Breast epithelium (tissue), 4 donors: Measurements from ENCODE around the gene YPEL4. TPM values are rescaled to one million over a fixed set of nuclear protein-coding genes. Genes with fewer than 3 reads are reported as not detected.

ENCODE experiments used
- DNase-seq, 2 donors: peaks; one replicate each; pipeline ENCODE4 v3.0.0-alpha.2; 2019; ENCODE audit warnings: low spot score in 2 of 2
- H3K27ac ChIP-seq, 2 donors: fragments of 200-600 bp; sonication (generic) in 1 of 2; one replicate each; pipeline ENCODE4 v1.5.1; 2016 to 2019; ENCODE audit warnings: mild to moderate bottlenecking in 1 of 2
- H3K27me3 ChIP-seq, 2 donors: fragments of 200-600 bp; sonication (generic) in 1 of 2; one replicate each; pipeline versions ENCODE4 v1.5.1 to v1.6.0; 2017 to 2019; ENCODE audit warnings: control low read depth in 1 of 2, mild to moderate bottlenecking in 1 of 2
- H3K36me3 ChIP-seq: fragments of 200-600 bp; one replicate; pipeline ENCODE4 v1.5.1; 2019
- H3K4me1 ChIP-seq, 2 donors: fragments of 200-600 bp; sonication (generic); one replicate each; pipeline ENCODE4 v1.5.1; 2016 to 2019; ENCODE audit warnings: control low read depth in 1 of 2
- H3K4me3 ChIP-seq, 3 donors: fragments of 200-600 bp; sonication (generic); 1 replicate in 2 of 3; 2 replicates in 1 of 3; pipeline ENCODE4 v1.5.1; 2016 to 2019; ENCODE audit warnings: mild to moderate bottlenecking in 3 of 3, moderate library complexity in 2 of 3
- H3K9me3 ChIP-seq, 2 donors: fragments of 200-600 bp; sonication (generic) in 1 of 2; one replicate each; pipeline ENCODE4 v1.5.1; 2016 to 2019; ENCODE audit warnings: control low read depth in 1 of 2
- POLR2A ChIP-seq: fragments of 450-650 bp; IDR thresholded peaks from one replicate; pipeline ENCODE4 v1.6.1; 2016; ENCODE audit warnings: antibody characterized with exemption, mild to moderate bottlenecking, moderate library complexity
- POLR2AphosphoS5 ChIP-seq, 3 donors: sonication (generic); formaldehyde crosslinking; IDR thresholded peaks; one replicate each; pipeline ENCODE4 v1.6.1; 2017; ENCODE audit warnings: antibody characterized with exemption in 3 of 3
- intact Hi-C: fragments of 100-400 bp; cut with DNase I; formaldehyde crosslinking; loops from one replicate; pipeline ENCODE4 v1.15.1; 2023; ENCODE audit warnings: low total_unique reads
- total RNA-seq, 3 donors: library from RNA; depleted of rRNA; stranded (reverse); fragments of >200 nt; gene quantifications; one replicate each; pipeline ENCODE4 v1.1.0, GENCODE V29; 2016
- TF ChIP-seq, protein P1 (sequence below), 3 donors: fragments of 450-650 bp; IDR thresholded peaks; one replicate each; pipeline ENCODE4 v1.5.1; 2016 to 2017; ENCODE audit warnings: antibody characterized with exemption in 3 of 3, mild to moderate bottlenecking in 3 of 3, moderate library complexity in 3 of 3

YPEL4 gene
- total RNA-seq, 3 donors from 2014 or later: 1.1 to 2.3 (median 2.0) TPM

DNA sequence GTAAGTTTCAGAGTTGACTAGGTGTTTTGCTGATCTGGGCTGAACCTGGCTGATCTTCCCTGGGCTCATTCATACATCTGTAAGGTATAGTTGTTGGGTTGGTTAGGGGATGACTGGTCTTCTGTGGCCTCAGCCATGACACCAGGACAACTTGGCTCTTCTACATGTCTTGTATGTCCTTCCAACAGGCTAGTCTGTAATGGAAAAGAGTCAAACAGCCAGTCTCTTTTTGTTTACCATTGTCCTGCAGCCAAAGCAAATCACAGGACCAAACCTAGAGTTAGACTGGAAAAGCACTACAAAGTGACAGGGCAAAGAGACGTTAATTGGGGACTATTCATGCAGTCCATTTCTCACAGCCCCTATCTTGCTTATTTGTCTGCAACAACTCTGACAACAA is 34.4 kb downstream of the YPEL4 start:
- Histone ChIP-seq H3K27me3 (no peaks in the 10 kb centered on the region), H3K4me1 (no peaks in the 10 kb centered on the region), H3K36me3 (no peaks in the 10 kb centered on the region), H3K9me3 (peaks cover 0 to 8% of the 10 kb centered on the region in 2 donors), H3K4me3 (no peak overlapping the region), H3K27ac (no peak overlapping the region)
- TF ChIP-seq POLR2AphosphoS5 (IDR thresholded peaks at IDR 0.05): no peak
- TF ChIP-seq POLR2A: no peak
- TF ChIP-seq, protein P1, sequence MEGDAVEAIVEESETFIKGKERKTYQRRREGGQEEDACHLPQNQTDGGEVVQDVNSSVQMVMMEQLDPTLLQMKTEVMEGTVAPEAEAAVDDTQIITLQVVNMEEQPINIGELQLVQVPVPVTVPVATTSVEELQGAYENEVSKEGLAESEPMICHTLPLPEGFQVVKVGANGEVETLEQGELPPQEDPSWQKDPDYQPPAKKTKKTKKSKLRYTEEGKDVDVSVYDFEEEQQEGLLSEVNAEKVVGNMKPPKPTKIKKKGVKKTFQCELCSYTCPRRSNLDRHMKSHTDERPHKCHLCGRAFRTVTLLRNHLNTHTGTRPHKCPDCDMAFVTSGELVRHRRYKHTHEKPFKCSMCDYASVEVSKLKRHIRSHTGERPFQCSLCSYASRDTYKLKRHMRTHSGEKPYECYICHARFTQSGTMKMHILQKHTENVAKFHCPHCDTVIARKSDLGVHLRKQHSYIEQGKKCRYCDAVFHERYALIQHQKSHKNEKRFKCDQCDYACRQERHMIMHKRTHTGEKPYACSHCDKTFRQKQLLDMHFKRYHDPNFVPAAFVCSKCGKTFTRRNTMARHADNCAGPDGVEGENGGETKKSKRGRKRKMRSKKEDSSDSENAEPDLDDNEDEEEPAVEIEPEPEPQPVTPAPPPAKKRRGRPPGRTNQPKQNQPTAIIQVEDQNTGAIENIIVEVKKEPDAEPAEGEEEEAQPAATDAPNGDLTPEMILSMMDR (IDR thresholded peaks at IDR 0.05): no peak
- intact Hi-C loops: no loop called here
- no peak for DNase-seq

DNA sequence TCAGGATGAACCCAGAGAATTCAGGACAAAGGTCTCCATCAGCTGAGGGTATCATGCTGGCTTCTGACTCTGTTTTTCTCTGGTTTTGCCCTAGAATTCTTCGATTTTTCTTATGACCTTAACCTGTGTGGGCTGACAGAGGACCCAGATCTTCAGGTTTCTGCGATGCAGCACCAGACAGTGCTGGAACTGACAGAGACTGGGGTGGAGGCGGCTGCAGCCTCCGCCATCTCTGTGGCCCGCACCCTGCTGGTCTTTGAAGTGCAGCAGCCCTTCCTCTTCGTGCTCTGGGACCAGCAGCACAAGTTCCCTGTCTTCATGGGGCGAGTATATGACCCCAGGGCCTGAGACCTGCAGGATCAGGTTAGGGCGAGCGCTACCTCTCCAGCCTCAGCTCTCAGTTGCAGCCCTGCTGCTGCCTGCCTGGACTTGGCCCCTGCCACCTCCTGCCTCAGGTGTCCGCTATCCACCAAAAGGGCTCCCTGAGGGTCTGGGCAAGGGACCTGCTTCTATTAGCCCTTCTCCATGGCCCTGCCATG is 35.4 kb downstream of the YPEL4 start:
- intact Hi-C loops: no loop called here
- TF ChIP-seq POLR2A: no peak
- TF ChIP-seq POLR2AphosphoS5 (IDR thresholded peaks at IDR 0.05): no peak
- TF ChIP-seq, protein P1 (IDR thresholded peaks at IDR 0.05): no peak
- H3K27me3 ChIP-seq: no peaks in the 10 kb centered on the region
- H3K4me3 ChIP-seq: no peak overlapping the region
- H3K4me1 ChIP-seq: no peaks in the 10 kb centered on the region
- peaks cover 0 to 1% of the 10 kb centered on the region in 2 donors for H3K9me3 ChIP-seq
- H3K27ac ChIP-seq: no peak overlapping the region
- H3K36me3 ChIP-seq: no peaks in the 10 kb centered on the region
- no peak for DNase-seq

DNA sequence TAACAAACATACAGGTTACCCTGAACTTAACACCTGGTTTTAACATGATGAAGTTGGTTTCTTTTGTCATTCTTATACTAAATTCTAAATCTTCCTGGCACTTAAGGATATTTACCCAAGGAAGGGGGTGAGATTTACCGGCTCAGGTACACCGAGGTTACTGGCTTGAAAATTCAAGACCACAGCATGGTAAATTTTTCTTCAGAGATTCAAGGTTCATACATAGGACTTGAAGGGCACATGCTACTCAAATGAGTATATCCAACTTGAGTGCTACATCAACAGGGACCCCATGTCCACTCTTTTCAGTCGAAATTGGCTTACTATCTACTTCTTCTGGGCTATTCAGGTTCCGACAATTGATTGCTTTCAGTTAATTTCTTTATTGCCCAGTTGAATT is 39.5 kb downstream of the YPEL4 start:
- intact Hi-C loops: no loop called here
- Histone ChIP-seq H3K36me3 (no peaks in the 10 kb centered on the region), H3K27ac (no peak overlapping the region), H3K9me3 (no peaks in the 10 kb centered on the region), H3K27me3 (no peaks in the 10 kb centered on the region), H3K4me1 (no peaks in the 10 kb centered on the region), H3K4me3 (no peak overlapping the region)
- TF ChIP-seq POLR2AphosphoS5 (IDR thresholded peaks at IDR 0.05) (no peak), POLR2A (no peak)
- TF ChIP-seq, protein P1 (IDR thresholded peaks at IDR 0.05): no peak
- DNase-seq: no peak

DNA sequence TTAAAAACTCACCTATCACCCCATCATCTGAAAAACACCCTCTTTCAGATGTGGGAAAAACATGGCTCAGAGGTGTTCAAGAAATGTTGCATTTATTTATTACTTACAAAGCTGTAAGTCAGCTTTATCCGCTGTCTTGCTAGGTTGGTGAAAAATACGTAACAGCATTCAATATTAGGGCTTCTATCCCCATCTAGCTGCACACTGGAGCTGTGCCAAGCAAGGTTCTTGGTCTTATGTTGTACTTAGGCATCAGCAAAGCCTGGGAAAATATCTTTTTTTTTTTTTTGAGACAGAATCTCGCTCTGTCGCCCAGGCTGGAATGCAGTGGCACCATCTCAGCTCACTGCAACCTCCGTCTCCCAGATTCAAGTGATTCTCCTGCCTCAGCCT is 44.7 kb downstream of the YPEL4 start:
- Histone ChIP-seq H3K36me3 (no peaks in the 10 kb centered on the region), H3K27me3 (no peaks in the 10 kb centered on the region), H3K4me1 (no peaks in the 10 kb centered on the region), H3K27ac (no peak overlapping the region), H3K9me3 (no peaks in the 10 kb centered on the region), H3K4me3 (no peak overlapping the region)
- intact Hi-C loops: no loop called here
- TF ChIP-seq, protein P1 (IDR thresholded peaks at IDR 0.05): no peak
- TF ChIP-seq POLR2AphosphoS5 (IDR thresholded peaks at IDR 0.05): no peak
- TF ChIP-seq POLR2A: no peak
- no peak for DNase-seq

DNA sequence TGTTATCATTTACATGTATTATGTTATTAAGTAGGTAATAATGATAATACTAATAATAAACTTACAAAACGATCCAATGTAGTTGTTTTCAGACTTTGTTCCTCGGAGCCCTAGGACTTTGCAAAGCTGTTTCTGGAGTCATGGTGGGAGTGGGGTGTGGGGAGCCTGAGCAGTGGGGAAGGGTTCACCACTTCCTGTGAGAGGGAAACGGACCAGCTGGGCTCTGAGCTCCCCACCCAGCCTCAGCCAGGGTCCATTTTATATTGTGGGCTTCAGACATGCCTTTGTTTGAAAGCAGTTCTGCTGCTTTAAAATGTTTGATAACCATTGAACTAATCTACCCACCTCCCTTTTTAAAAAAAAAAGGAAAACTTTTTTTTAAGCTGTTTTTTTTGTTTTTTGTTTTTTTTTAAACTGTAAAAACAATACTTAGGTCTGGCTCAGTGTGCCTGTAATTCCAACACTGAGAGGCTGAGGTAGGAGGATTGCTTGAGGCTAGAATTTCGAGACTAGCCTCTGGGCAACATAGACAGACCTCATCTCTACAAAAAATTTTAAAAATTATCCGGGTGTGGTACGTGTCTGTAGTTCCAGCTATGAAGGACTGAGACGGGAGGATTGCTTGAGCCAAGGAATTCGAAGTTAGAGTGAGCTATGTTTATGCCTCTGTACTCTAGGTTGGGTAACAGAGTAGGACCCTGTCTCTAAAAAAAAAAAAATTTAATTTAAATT is 45.2 kb downstream of the YPEL4 start:
- no peak overlapping the region for H3K27ac ChIP-seq
- TF ChIP-seq POLR2A: no peak
- TF ChIP-seq POLR2AphosphoS5 (IDR thresholded peaks at IDR 0.05): no peak
- TF ChIP-seq, protein P1 (IDR thresholded peaks at IDR 0.05): no peak
- no peaks in the 10 kb centered on the region for H3K9me3 ChIP-seq
- no peak for DNase-seq
- H3K27me3 ChIP-seq: no peaks in the 10 kb centered on the region
- no peaks in the 10 kb centered on the region for H3K4me1 ChIP-seq
- H3K36me3 ChIP-seq: no peaks in the 10 kb centered on the region
- no peak overlapping the region for H3K4me3 ChIP-seq
- intact Hi-C loops: no loop called here
